Smooth muscle cell of bladder (primary cell): Measurements from ENCODE around the gene ZNHIT2. TPM values are rescaled to one million over a fixed set of nuclear protein-coding genes. Genes with fewer than 3 reads are reported as not detected.

ENCODE experiments used
- total RNA-seq: library from RNA; depleted of rRNA; stranded (reverse); fragments of >200 nt; gene quantifications from 2 replicates; pipeline ENCODE4 v1.2.3, GENCODE V29; 2014

The ZNHIT2 gene
- total RNA-seq = 6.3 and 7.5 TPM in 2 replicates

GRCh38 chr11:65117206-65118096, at the start of gene ZNHIT2:
ZNHIT2 (minus strand) TSS chr11:65117701; CDS start chr11:65117653, 48 bp downstream.

GRCh38 chr11:65134240-65134951, 16.9 kb upstream of the ZNHIT2 start, which contains the start of gene SYVN1:
SYVN1 (minus strand) TSS chr11:65134519; CDS start chr11:65133601, 918 bp downstream.

GRCh38 chr11:65121865-65122696, 4.6 kb upstream of the ZNHIT2 start, which contains the start of the genes FAU and MRPL49:
FAU (minus strand) TSS chr11:65122134; CDS start chr11:65121813, 321 bp downstream.
MRPL49 (plus strand) TSS chr11:65122321; CDS start chr11:65122347, 26 bp downstream.

GRCh38 chr11:65111744-65112545, 5.6 kb downstream of the ZNHIT2 start, which contains the start of gene TM7SF2:
TM7SF2 (plus strand) TSS chr11:65111872; CDS start chr11:65112016, 144 bp downstream.

GRCh38 chr11:65095974-65096806, 21.3 kb downstream of the ZNHIT2 start, which contains the start of gene VPS51:
VPS51 (plus strand) TSS chr11:65096214; CDS start chr11:65096251, 37 bp downstream.

GRCh38 chr11:65083834-65084597, 33.5 kb downstream of the ZNHIT2 start, which contains the start of the genes CDCA5 and ZFPL1:
CDCA5 (minus strand) TSS chr11:65084040; CDS start chr11:65083978, 62 bp downstream.
ZFPL1 (plus strand) TSS chr11:65084222; CDS start chr11:65084699, 477 bp downstream.

Other genes with a start within 250 kb of the ZNHIT2 start
- gene EHD1, start 239.1 kb downstream of the ZNHIT2 start, total RNA-seq = 48.1 and 54.9 TPM in 2 replicates
- gene ATG2A, start 200.5 kb downstream of the ZNHIT2 start, total RNA-seq = 6.5 and 8.0 TPM in 2 replicates
- 6.7 and 11.2 TPM in 2 replicates for gene PPP2R5B, start 193.0 kb downstream of the ZNHIT2 start, total RNA-seq
- gene GPHA2, start 181.8 kb downstream of the ZNHIT2 start, total RNA-seq = not detected in 2 replicates
- gene MAJIN, start 145.6 kb downstream of the ZNHIT2 start, total RNA-seq = not detected in 2 replicates
- gene BATF2, start 120.7 kb downstream of the ZNHIT2 start, total RNA-seq = 0.37 and 0.71 TPM in 2 replicates
- 77.1 and 85.5 TPM in 2 replicates for gene ARL2, start 103.5 kb downstream of the ZNHIT2 start, total RNA-seq
- 4.8 and 6.9 TPM in 2 replicates for gene SNX15, start 90.3 kb downstream of the ZNHIT2 start, total RNA-seq
- gene SAC3D1, start 76.5 kb downstream of the ZNHIT2 start, total RNA-seq = 5.0 and 6.4 TPM in 2 replicates
- gene NAALADL1, start 59.1 kb downstream of the ZNHIT2 start, total RNA-seq = 23.9 and 27.7 TPM in 2 replicates
- 0.85 and 1.2 TPM in 2 replicates for gene CDCA5, start 33.7 kb downstream of the ZNHIT2 start, total RNA-seq
- gene ZFPL1, start 33.5 kb downstream of the ZNHIT2 start, total RNA-seq = 36.1 and 36.6 TPM in 2 replicates
- 150 and 176 TPM in 2 replicates for gene VPS51, start 21.5 kb downstream of the ZNHIT2 start, total RNA-seq
- gene TM7SF2, start 5.8 kb downstream of the ZNHIT2 start, total RNA-seq = 22.8 and 28.9 TPM in 2 replicates
- 477 and 542 TPM in 2 replicates for gene FAU, start 4.4 kb upstream of the ZNHIT2 start, total RNA-seq
- 34.8 and 41.3 TPM in 2 replicates for gene MRPL49, start 4.6 kb upstream of the ZNHIT2 start, total RNA-seq
- gene SYVN1, start 16.8 kb upstream of the ZNHIT2 start, total RNA-seq = 16.8 and 18.1 TPM in 2 replicates
- not detected in 2 replicates for gene SPDYC, start 52.5 kb upstream of the ZNHIT2 start, total RNA-seq
- gene CAPN1, start 64.2 kb upstream of the ZNHIT2 start, total RNA-seq = 65.3 and 72.6 TPM in 2 replicates
- 1.4 and 1.5 TPM in 2 replicates for gene POLA2, start 144.3 kb upstream of the ZNHIT2 start, total RNA-seq
- gene CDC42EP2, start 197.2 kb upstream of the ZNHIT2 start, total RNA-seq = 15.0 and 23.2 TPM in 2 replicates
- 26.5 and 27.7 TPM in 2 replicates for gene DPF2, start 216.2 kb upstream of the ZNHIT2 start, total RNA-seq
- 0.14 and 0.18 TPM in 2 replicates for gene TIGD3, start 237.1 kb upstream of the ZNHIT2 start, total RNA-seq